GM12874 (cell line): ENCODE results near the gene ZBTB39.

Source experiments
- TF ChIP-seq, protein P1 (sequence below): IDR thresholded peaks from 2 replicates; pipeline ENCODE4 v1.5.1; 2011; ENCODE audit warnings: low read depth, mild to moderate bottlenecking, control low read depth, low read length, moderate library complexity; ENCODE audit not compliant: insufficient read depth

Gene ZBTB39

GRCh38 chr12:57040211-57040610 lies 33.9 kb upstream of the ZBTB39 start:
- TF ChIP-seq, protein P1, sequence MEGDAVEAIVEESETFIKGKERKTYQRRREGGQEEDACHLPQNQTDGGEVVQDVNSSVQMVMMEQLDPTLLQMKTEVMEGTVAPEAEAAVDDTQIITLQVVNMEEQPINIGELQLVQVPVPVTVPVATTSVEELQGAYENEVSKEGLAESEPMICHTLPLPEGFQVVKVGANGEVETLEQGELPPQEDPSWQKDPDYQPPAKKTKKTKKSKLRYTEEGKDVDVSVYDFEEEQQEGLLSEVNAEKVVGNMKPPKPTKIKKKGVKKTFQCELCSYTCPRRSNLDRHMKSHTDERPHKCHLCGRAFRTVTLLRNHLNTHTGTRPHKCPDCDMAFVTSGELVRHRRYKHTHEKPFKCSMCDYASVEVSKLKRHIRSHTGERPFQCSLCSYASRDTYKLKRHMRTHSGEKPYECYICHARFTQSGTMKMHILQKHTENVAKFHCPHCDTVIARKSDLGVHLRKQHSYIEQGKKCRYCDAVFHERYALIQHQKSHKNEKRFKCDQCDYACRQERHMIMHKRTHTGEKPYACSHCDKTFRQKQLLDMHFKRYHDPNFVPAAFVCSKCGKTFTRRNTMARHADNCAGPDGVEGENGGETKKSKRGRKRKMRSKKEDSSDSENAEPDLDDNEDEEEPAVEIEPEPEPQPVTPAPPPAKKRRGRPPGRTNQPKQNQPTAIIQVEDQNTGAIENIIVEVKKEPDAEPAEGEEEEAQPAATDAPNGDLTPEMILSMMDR, result no peak

- TF ChIP-seq, protein P1, result no peak
Measured at GRCh38 chr12:57039016-57039798, 32.9 kb upstream of the ZBTB39 start.

- TF ChIP-seq, protein P1, result no peak
Measured at GRCh38 chr12:57037264-57037663, 30.9 kb upstream of the ZBTB39 start.

GRCh38 chr12:57033431-57033830 lies 27.1 kb upstream of the ZBTB39 start:
- TF ChIP-seq, protein P1, result no peak

GRCh38 chr12:57031789-57032188 lies 25.4 kb upstream of the ZBTB39 start:
- TF ChIP-seq, protein P1, result no peak

DNA sequence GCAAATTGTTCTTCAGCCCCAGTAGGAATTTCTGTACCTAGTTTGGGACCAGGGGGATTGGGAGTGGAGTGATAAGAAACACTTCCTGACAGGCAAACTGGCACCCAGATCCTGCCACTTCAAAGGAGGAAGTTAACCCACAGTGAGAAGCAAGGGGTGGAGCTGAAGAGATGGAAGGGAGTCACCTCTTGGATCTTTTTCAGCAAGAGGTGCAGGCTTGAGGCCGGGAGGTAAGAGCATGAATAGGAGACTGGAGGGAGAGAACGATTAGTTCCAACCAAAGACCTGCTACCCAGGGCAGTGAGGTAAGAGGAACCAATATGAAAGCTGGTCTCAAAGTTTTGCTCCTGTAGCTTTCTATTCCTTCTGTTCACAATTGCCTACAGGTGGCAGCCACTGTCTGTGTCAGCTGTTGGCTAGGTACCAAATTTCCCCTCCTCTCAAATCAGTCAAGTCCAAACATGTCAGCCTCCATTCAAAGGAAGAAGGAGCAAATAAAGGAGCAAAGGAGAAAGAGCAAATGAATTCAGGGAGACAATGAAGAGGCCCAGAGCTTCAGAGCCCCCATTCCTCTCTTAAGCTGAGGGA lies 24.9 kb upstream of the ZBTB39 start:
- TF ChIP-seq, protein P1, result no peak

GRCh38 chr12:57029457-57029856 lies 23.1 kb upstream of the ZBTB39 start:
- TF ChIP-seq, protein P1, result no peak
